DND-41 (cell line): ENCODE measurements around the gene ARHGEF12.

Experiments used
- ATAC-seq: fragments of 200-7000 bp; cut with Tn5 transposase; 3 replicates; pipeline ENCODE4 v1.9.1; 2021; ENCODE audit warnings: low read depth; ENCODE audit not compliant: insufficient read depth
- DNase-seq: peaks from one replicate; pipeline ENCODE4 v3.0.0-alpha.2; 2020
- H2AFZ ChIP-seq: 2 replicates; pipeline ENCODE4 v1.6.0; 2012; ENCODE audit warnings: low read depth, low read length
- H3K27ac ChIP-seq: 2 replicates; pipeline ENCODE4 v1.5.1; 2012; ENCODE audit warnings: low read length, inconsistent platforms
- H3K27me3 ChIP-seq: fragments of 200-600 bp; sonication (generic); 2 replicates; pipeline ENCODE4 v1.6.0; 2012; ENCODE audit warnings: low read length, mild to moderate bottlenecking, inconsistent platforms; ENCODE audit not compliant: insufficient read depth, poor library complexity
- H3K36me3 ChIP-seq: 2 replicates; pipeline ENCODE4 v1.5.1; 2012; ENCODE audit warnings: low read length, inconsistent platforms; ENCODE audit not compliant: insufficient read depth
- H3K4me1 ChIP-seq: 2 replicates; pipeline ENCODE4 v1.5.1; 2012; ENCODE audit warnings: mild to moderate bottlenecking, low read length; ENCODE audit not compliant: insufficient read depth
- H3K4me2 ChIP-seq: 2 replicates; pipeline ENCODE4 v1.6.0; 2012; ENCODE audit warnings: mild to moderate bottlenecking, moderate library complexity, low read length, inconsistent platforms; ENCODE audit not compliant: insufficient read depth
- H3K4me3 ChIP-seq, 2 experiments: fragments of 200-600 bp in 1 of 2; shearing (Covaris generic) in 1 of 2; 2 replicates each; pipeline ENCODE4 v1.5.1; 2012 to 2016; ENCODE audit warnings: inconsistent platforms in 2 of 2, low read length in 2 of 2, mild to moderate bottlenecking in 2 of 2, low read depth in 1 of 2, moderate library complexity in 1 of 2
- H3K79me2 ChIP-seq: 2 replicates; pipeline ENCODE4 v1.6.0; 2012; ENCODE audit warnings: low read length, inconsistent platforms; ENCODE audit not compliant: insufficient read depth
- H3K9ac ChIP-seq: 2 replicates; pipeline ENCODE4 v1.6.0; 2012; ENCODE audit warnings: low read depth, mild to moderate bottlenecking, inconsistent platforms, low read length, moderate library complexity
- H3K9me3 ChIP-seq: 2 replicates; pipeline ENCODE4 v1.5.1; 2012; ENCODE audit warnings: low read length, moderate library complexity, mild to moderate bottlenecking, inconsistent platforms; ENCODE audit not compliant: insufficient read depth, severe bottlenecking
- H4K20me1 ChIP-seq: 2 replicates; pipeline ENCODE4 v1.6.0; 2012; ENCODE audit warnings: low read length; ENCODE audit not compliant: insufficient read depth
- EZH2 ChIP-seq: IDR thresholded peaks from 3 replicates; pipeline ENCODE4 v1.6.1; 2012; ENCODE audit warnings: borderline replicate concordance, low read depth, mild to moderate bottlenecking, moderate library complexity, low read length, inconsistent platforms; ENCODE audit not compliant: severe bottlenecking
- TF ChIP-seq, protein P1 (sequence below): IDR thresholded peaks from 2 replicates; pipeline ENCODE4 v1.5.1; 2012; ENCODE audit warnings: borderline replicate concordance, low read length, moderate library complexity, mild to moderate bottlenecking; ENCODE audit not compliant: poor library complexity, severe bottlenecking; ENCODE audit errors: extremely low read depth

Gene ARHGEF12

DNA sequence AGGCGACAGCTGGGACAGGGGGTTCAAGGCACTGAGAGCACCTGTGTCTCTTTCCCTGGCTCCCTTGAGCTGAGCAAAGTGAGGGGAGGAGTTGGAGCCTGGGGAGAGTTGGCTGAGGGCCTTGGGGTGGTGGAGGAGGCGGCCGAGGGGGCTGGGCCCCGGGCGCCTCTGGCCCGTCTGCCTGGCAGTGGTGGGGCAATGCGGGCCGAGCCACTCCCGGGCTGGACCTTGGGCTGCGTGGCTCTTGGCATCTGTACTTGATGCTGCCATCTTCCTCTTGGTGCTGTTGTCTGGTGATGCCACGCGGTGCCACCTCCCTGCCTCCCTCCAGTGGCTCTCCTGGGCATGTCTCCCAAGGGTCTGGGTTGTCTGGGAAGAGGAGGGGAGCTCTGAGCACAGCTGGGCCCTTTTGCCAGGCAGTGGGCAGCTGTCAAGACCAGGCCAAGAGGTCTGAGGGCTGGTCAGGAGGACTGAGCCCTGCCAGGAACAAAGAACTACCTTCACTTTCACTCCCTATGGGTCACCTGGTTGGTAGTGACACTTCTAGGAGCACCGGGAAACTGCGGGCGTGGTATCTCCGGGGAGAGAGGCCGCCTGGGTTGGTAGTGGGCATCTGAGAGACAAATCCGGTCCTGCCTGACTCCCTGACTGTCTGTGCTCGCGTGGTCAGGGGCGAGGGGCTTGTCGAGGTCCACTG, 176.7 kb downstream of the ARHGEF12 start:
- no peak overlapping the region for H3K27ac ChIP-seq
- no peak overlapping the region for H3K9ac ChIP-seq
- H2AFZ ChIP-seq, result no peak overlapping the region
- DNase-seq (no peak), ATAC-seq (no peak)
- H4K20me1 ChIP-seq, result peaks cover 8% of the 10 kb centered on the region; the same call in 1 of the 2 replicates
- H3K79me2 ChIP-seq, result no peaks in the 10 kb centered on the region
- H3K9me3 ChIP-seq, result no peaks in the 10 kb centered on the region
- no peak for TF ChIP-seq EZH2
- TF ChIP-seq, protein P1, sequence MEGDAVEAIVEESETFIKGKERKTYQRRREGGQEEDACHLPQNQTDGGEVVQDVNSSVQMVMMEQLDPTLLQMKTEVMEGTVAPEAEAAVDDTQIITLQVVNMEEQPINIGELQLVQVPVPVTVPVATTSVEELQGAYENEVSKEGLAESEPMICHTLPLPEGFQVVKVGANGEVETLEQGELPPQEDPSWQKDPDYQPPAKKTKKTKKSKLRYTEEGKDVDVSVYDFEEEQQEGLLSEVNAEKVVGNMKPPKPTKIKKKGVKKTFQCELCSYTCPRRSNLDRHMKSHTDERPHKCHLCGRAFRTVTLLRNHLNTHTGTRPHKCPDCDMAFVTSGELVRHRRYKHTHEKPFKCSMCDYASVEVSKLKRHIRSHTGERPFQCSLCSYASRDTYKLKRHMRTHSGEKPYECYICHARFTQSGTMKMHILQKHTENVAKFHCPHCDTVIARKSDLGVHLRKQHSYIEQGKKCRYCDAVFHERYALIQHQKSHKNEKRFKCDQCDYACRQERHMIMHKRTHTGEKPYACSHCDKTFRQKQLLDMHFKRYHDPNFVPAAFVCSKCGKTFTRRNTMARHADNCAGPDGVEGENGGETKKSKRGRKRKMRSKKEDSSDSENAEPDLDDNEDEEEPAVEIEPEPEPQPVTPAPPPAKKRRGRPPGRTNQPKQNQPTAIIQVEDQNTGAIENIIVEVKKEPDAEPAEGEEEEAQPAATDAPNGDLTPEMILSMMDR, result no peak
- H3K4me1 ChIP-seq, result no peaks in the 10 kb centered on the region
- no peak overlapping the region for H3K4me2 ChIP-seq
- no peaks in the 10 kb centered on the region for H3K36me3 ChIP-seq
- no peak overlapping the region for H3K4me3 ChIP-seq
- peaks cover 3% of the 10 kb centered on the region for H3K27me3 ChIP-seq

GRCh38 chr11:120513436-120514315, 177.5 kb downstream of the ARHGEF12 start:
- TF ChIP-seq, protein P1, result no peak
- no peak for TF ChIP-seq EZH2
- H3K27ac ChIP-seq, result no peak overlapping the region
- no peak overlapping the region for H3K9ac ChIP-seq
- H2AFZ ChIP-seq, result no peak overlapping the region
- H3K79me2 ChIP-seq, result no peaks in the 10 kb centered on the region
- no peaks in the 10 kb centered on the region for H3K36me3 ChIP-seq
- no peak overlapping the region for H3K4me3 ChIP-seq
- no peaks in the 10 kb centered on the region for H3K4me1 ChIP-seq
- H3K27me3 ChIP-seq, result no peaks in the 10 kb centered on the region
- H4K20me1 ChIP-seq, result peaks cover 8% of the 10 kb centered on the region; the same call in 1 of the 2 replicates
- ATAC-seq (no peak), DNase-seq (no peak)
- no peak overlapping the region for H3K4me2 ChIP-seq
- no peaks in the 10 kb centered on the region for H3K9me3 ChIP-seq

- peaks cover 8% of the 10 kb centered on the region; the same call in 1 of the 2 replicates for H4K20me1 ChIP-seq
- H3K36me3 ChIP-seq, result no peaks in the 10 kb centered on the region
- H2AFZ ChIP-seq, result no peak overlapping the region
- H3K4me1 ChIP-seq, result no peaks in the 10 kb centered on the region
- H3K4me3 ChIP-seq, result no peak overlapping the region
- H3K9ac ChIP-seq, result no peak overlapping the region
- no peak for TF ChIP-seq EZH2
- TF ChIP-seq, protein P1, result no peak
- no peak for DNase-seq
- no peak overlapping the region for H3K4me2 ChIP-seq
- ATAC-seq, result no peak
- no peaks in the 10 kb centered on the region for H3K27me3 ChIP-seq
- H3K79me2 ChIP-seq, result no peaks in the 10 kb centered on the region
- no peak overlapping the region for H3K27ac ChIP-seq
- H3K9me3 ChIP-seq, result no peaks in the 10 kb centered on the region
Observed at GRCh38 chr11:120514541-120515121, 178.4 kb downstream of the ARHGEF12 start.
